ENCODE measurements around the gene MMP25. TPM values are rescaled to one million over a fixed set of nuclear protein-coding genes. Genes with fewer than 3 reads are reported as not detected.

Gene MMP25
- total and polyA plus RNA-seq, 9 of the 15 experiments (the other 6 are each of a cell fraction or from before 2014, with no cell fraction given) = 0.03 to 0.04 TPM; not detected in 7

DNA sequence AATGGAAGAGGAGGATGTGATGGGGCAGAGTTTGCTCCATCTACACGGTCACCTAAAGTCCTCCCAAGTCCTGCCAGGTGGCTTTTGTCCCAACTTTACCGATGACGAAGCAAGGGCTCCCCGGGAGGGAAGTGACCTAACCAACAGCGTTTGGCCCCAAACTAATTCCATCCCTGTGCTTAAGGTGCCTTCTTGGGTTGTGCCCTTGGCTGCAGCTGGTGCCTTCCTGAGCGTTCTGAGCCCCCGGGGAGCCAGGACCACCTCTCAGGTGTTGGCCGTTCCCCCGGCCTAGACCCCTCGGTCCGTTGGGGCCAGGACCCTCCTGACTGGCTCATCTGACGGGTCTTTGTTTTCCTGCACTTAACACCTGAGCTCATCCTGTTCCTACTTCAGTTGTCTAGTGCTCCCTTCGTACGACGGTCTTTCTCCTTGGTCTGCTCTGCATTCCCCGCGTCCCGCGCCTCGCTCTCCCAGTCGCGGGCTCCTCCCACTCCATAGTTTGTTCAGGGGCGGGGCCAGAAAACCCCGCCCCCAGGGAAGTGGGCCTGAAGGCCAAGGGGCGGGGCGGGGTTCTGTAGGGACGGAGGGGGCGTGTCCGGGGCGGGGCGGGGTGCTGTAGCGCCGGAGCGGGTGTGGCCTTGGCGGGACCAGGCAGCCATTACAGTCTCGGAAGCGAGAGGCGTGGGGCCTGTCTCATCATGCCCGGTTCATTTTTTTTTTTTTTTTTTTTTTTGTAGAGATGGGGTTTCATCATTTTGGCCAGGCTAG lies 53.6 kb downstream of the MMP25 start (continued):
- TF ChIP-seq, protein P1, sequence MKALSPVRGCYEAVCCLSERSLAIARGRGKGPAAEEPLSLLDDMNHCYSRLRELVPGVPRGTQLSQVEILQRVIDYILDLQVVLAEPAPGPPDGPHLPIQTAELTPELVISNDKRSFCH (CRISPR knock-in tag; IDR thresholded peaks at IDR 0.05) = no peak
- TF ChIP-seq, protein P1 (tag; IDR thresholded peaks at IDR 0.05) = no peak
- no peak for TF ChIP-seq ZNF175 (CRISPR knock-in tag; IDR thresholded peaks at IDR 0.05; ENCODE audit: low read depth)
- TF ChIP-seq, protein P2, sequence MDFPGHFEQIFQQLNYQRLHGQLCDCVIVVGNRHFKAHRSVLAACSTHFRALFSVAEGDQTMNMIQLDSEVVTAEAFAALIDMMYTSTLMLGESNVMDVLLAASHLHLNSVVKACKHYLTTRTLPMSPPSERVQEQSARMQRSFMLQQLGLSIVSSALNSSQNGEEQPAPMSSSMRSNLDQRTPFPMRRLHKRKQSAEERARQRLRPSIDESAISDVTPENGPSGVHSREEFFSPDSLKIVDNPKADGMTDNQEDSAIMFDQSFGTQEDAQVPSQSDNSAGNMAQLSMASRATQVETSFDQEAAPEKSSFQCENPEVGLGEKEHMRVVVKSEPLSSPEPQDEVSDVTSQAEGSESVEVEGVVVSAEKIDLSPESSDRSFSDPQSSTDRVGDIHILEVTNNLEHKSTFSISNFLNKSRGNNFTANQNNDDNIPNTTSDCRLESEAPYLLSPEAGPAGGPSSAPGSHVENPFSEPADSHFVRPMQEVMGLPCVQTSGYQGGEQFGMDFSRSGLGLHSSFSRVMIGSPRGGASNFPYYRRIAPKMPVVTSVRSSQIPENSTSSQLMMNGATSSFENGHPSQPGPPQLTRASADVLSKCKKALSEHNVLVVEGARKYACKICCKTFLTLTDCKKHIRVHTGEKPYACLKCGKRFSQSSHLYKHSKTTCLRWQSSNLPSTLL (IDR thresholded peaks at IDR 0.05) = no peak
- TF ChIP-seq HDAC8 (tag; IDR thresholded peaks at IDR 0.05) = no peak
- TF ChIP-seq TAF15 (IDR thresholded peaks at IDR 0.05; ENCODE audit: low read depth, low read length) = no peak
- TF ChIP-seq HDAC6 (IDR thresholded peaks at IDR 0.05; ENCODE audit: low read depth, low read length) = no peak
- TF ChIP-seq GATA2 (CRISPR knock-in tag; IDR thresholded peaks at IDR 0.05) = no peak
- no peak for TF ChIP-seq FOS (IDR thresholded peaks at IDR 0.05; ENCODE audit: extremely low read depth, insufficient read length)
- TF ChIP-seq ZNF699 (CRISPR knock-in tag; IDR thresholded peaks at IDR 0.05; ENCODE audit: insufficient replicate concordance) = no peak
- TF ChIP-seq ZKSCAN3 (CRISPR knock-in tag; IDR thresholded peaks at IDR 0.05) = no peak
- no peak for TF ChIP-seq RBM17 (IDR thresholded peaks at IDR 0.05; ENCODE audit: borderline replicate concordance, low read depth, low read length)
- TF ChIP-seq, protein P3, sequence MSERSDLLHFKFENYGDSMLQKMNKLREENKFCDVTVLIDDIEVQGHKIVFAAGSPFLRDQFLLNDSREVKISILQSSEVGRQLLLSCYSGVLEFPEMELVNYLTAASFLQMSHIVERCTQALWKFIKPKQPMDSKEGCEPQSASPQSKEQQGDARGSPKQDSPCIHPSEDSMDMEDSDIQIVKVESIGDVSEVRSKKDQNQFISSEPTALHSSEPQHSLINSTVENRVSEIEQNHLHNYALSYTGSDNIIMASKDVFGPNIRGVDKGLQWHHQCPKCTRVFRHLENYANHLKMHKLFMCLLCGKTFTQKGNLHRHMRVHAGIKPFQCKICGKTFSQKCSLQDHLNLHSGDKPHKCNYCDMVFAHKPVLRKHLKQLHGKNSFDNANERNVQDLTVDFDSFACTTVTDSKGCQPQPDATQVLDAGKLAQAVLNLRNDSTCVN (CRISPR knock-in tag; IDR thresholded peaks at IDR 0.05) = no peak
- no peak for TF ChIP-seq SAFB (IDR thresholded peaks at IDR 0.05; ENCODE audit: borderline replicate concordance, low read depth, low read length)
- TF ChIP-seq, protein P4, sequence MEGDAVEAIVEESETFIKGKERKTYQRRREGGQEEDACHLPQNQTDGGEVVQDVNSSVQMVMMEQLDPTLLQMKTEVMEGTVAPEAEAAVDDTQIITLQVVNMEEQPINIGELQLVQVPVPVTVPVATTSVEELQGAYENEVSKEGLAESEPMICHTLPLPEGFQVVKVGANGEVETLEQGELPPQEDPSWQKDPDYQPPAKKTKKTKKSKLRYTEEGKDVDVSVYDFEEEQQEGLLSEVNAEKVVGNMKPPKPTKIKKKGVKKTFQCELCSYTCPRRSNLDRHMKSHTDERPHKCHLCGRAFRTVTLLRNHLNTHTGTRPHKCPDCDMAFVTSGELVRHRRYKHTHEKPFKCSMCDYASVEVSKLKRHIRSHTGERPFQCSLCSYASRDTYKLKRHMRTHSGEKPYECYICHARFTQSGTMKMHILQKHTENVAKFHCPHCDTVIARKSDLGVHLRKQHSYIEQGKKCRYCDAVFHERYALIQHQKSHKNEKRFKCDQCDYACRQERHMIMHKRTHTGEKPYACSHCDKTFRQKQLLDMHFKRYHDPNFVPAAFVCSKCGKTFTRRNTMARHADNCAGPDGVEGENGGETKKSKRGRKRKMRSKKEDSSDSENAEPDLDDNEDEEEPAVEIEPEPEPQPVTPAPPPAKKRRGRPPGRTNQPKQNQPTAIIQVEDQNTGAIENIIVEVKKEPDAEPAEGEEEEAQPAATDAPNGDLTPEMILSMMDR (IDR thresholded peaks at IDR 0.05 in 2 of 3, conservative IDR thresholded peaks at IDR 0.05 in 1 of 3; ENCODE audit: insufficient read depth in 2 of 3, low read depth in 1 of 3, low read length in 3 of 3) = no peak
- no peak for TF ChIP-seq ZNF695 (CRISPR knock-in tag; IDR thresholded peaks at IDR 0.05)
- no peak for TF ChIP-seq RBM15 (IDR thresholded peaks at IDR 0.05; ENCODE audit: insufficient read depth, low read length)
- TF ChIP-seq, protein P5, sequence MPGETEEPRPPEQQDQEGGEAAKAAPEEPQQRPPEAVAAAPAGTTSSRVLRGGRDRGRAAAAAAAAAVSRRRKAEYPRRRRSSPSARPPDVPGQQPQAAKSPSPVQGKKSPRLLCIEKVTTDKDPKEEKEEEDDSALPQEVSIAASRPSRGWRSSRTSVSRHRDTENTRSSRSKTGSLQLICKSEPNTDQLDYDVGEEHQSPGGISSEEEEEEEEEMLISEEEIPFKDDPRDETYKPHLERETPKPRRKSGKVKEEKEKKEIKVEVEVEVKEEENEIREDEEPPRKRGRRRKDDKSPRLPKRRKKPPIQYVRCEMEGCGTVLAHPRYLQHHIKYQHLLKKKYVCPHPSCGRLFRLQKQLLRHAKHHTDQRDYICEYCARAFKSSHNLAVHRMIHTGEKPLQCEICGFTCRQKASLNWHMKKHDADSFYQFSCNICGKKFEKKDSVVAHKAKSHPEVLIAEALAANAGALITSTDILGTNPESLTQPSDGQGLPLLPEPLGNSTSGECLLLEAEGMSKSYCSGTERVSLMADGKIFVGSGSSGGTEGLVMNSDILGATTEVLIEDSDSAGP (CRISPR knock-in tag; IDR thresholded peaks at IDR 0.05) = no peak
- TF ChIP-seq, protein P6, sequence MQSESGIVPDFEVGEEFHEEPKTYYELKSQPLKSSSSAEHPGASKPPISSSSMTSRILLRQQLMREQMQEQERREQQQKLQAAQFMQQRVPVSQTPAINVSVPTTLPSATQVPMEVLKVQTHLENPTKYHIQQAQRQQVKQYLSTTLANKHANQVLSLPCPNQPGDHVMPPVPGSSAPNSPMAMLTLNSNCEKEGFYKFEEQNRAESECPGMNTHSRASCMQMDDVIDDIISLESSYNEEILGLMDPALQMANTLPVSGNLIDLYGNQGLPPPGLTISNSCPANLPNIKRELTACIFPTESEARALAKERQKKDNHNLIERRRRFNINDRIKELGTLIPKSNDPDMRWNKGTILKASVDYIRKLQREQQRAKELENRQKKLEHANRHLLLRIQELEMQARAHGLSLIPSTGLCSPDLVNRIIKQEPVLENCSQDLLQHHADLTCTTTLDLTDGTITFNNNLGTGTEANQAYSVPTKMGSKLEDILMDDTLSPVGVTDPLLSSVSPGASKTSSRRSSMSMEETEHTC (IDR thresholded peaks at IDR 0.05) = no peak

Measured in K562 (cell line).